ENCODE results near the gene BRD3OS. TPM values are rescaled to one million over a fixed set of nuclear protein-coding genes. Genes with fewer than 3 reads are reported as not detected.
A peak's percentile ranks its signal among the peaks of the same experiment; 100 is the strongest.

The BRD3OS gene, protein sequence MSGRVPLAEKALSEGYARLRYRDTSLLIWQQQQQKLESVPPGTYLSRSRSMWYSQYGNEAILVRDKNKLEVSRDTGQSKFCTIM
- polyA plus RNA-seq (2013, experiment 1 of 2), result 23.6 TPM
- polyA plus RNA-seq (2013, experiment 2 of 2), result 26.5 TPM

GRCh38 chr9:134024828-134025605, at the start of gene BRD3OS:
BRD3OS (plus strand) TSS chr9:134025481; CDS start chr9:134026748, 1,267 bp downstream.
- H3K79me1 ChIP-seq (replicated peaks; ENCODE audit: low read length, poor library complexity, severe bottlenecking), result peaks cover 20% of the 10 kb centered on the region
- H3K4me1 ChIP-seq (ENCODE audit: control insufficient read depth, insufficient read depth, low read depth, low read length), result peaks cover 11% of the 10 kb centered on the region
- H3K4me2 ChIP-seq (ENCODE audit: low read length, poor library complexity, severe bottlenecking), result peak within 1 kb of the TSS; percentile 67
- H3K18ac ChIP-seq (ENCODE audit: low read depth in 1 of 2, low read length in 2 of 2), result peak within 1 kb of the TSS; percentile 67 to 71
- peak within 1 kb of the TSS in 1 of 2 experiments; percentile 78 for H3K14ac ChIP-seq (ENCODE audit: low read length in 2 of 2)
- H3K27me3 ChIP-seq (ENCODE audit: control insufficient read depth in 1 of 2, insufficient read depth in 1 of 2, low read length in 2 of 2), result no peaks in the 10 kb centered on the region
- peak within 1 kb of the TSS; percentile 19 for H4K8ac ChIP-seq (ENCODE audit: low read length)
- WGBS, result 2% methylated on average over 41 of the region's 43 CpGs
- H3K9me3 ChIP-seq (ENCODE audit: control insufficient read depth, low read length), result no peaks in the 10 kb centered on the region
- H2BK5ac ChIP-seq (ENCODE audit: low read depth, low read length, poor library complexity, severe bottlenecking), result no peak within 1 kb of the TSS
- no peak within 1 kb of the TSS for H3K4ac ChIP-seq (ENCODE audit: low read depth in 1 of 2, low read length in 2 of 2)
- peak within 1 kb of the TSS; percentile 83 for H2AFZ ChIP-seq (ENCODE audit: low read depth, low read length)
- no peak within 1 kb of the TSS for H2AK5ac ChIP-seq (ENCODE audit: low read length, severe bottlenecking)
- H3K23ac ChIP-seq (ENCODE audit: low read length in 2 of 2), result peak within 1 kb of the TSS in 1 of 2 experiments; percentile 34
- H3K27ac ChIP-seq (ENCODE audit: low read length, poor library complexity, severe bottlenecking), result peak within 1 kb of the TSS; percentile 46
- peak within 1 kb of the TSS in 1 of 2 experiments; percentile 6 for H2BK12ac ChIP-seq (ENCODE audit: low read length in 2 of 2)
- peaks cover 30 to 34% of the 10 kb centered on the region in 2 experiments for H3K36me3 ChIP-seq (ENCODE audit: control insufficient read depth in 1 of 2, insufficient read depth in 2 of 2, low read depth in 1 of 2, low read length in 2 of 2)
- H3K9ac ChIP-seq (ENCODE audit: low read length), result peak within 1 kb of the TSS; percentile 89
- no peak within 1 kb of the TSS for H2BK15ac ChIP-seq (ENCODE audit: low read depth, poor library complexity, severe bottlenecking)
- H2BK120ac ChIP-seq (ENCODE audit: low read depth, low read length), result peak within 1 kb of the TSS; percentile 27
- peak; percentile 100 for DNase-seq
- H3K4me3 ChIP-seq (ENCODE audit: insufficient read depth in 1 of 2, low read depth in 1 of 2, low read length in 2 of 2), result peak within 1 kb of the TSS; percentile 87 to 89
- no peak within 1 kb of the TSS for H4K91ac ChIP-seq (ENCODE audit: low read length)

DNA sequence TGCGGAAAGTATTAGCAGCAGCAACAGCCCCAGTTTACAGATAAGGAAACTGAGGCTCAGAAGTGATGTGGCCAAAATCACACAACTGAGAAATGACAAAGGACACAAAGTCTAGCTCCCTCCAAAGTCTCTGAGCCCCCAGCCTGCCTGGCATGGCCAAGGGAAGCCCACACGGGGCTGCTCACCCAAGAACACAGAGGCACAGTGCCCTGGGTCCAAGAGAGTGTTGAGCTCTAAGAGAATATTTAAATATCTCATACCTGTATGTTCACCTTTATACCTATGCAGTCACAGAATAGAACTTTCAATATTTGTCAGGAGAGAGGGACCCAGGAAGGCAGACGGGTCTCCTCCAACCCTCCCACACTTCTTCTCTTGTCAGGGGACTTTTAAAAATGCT, 49.8 kb upstream of the BRD3OS start:
- H2AFZ ChIP-seq (ENCODE audit: low read depth, low read length), result no peak overlapping the region
- H4K8ac ChIP-seq (ENCODE audit: low read length), result no peak overlapping the region
- H2BK120ac ChIP-seq (ENCODE audit: low read depth, low read length), result no peak overlapping the region
- no peak overlapping the region for H3K4me2 ChIP-seq (ENCODE audit: low read length, poor library complexity, severe bottlenecking)
- no peak overlapping the region for H3K4ac ChIP-seq (ENCODE audit: low read depth in 1 of 2, low read length in 2 of 2)
- H4K91ac ChIP-seq (ENCODE audit: low read length), result no peak overlapping the region
- H2BK12ac ChIP-seq (ENCODE audit: low read length in 2 of 2), result no peak overlapping the region
- no peak overlapping the region for H2BK15ac ChIP-seq (ENCODE audit: low read depth, poor library complexity, severe bottlenecking)
- peaks cover 0 to 47% of the 10 kb centered on the region in 2 experiments for H3K36me3 ChIP-seq (ENCODE audit: control insufficient read depth in 1 of 2, insufficient read depth in 2 of 2, low read depth in 1 of 2, low read length in 2 of 2)
- H2AK5ac ChIP-seq (ENCODE audit: low read length, severe bottlenecking), result no peak overlapping the region
- DNase-seq, result no peak
- H3K4me3 ChIP-seq (ENCODE audit: insufficient read depth in 1 of 2, low read depth in 1 of 2, low read length in 2 of 2), result no peak overlapping the region
- no peak overlapping the region for H3K18ac ChIP-seq (ENCODE audit: low read depth in 1 of 2, low read length in 2 of 2)
- H3K4me1 ChIP-seq (ENCODE audit: control insufficient read depth, insufficient read depth, low read depth, low read length), result peaks cover 84% of the 10 kb centered on the region
- H3K79me1 ChIP-seq (replicated peaks; ENCODE audit: low read length, poor library complexity, severe bottlenecking), result peaks cover 3% of the 10 kb centered on the region
- H3K27ac ChIP-seq (ENCODE audit: low read length, poor library complexity, severe bottlenecking), result no peak overlapping the region
- H2BK5ac ChIP-seq (ENCODE audit: low read depth, low read length, poor library complexity, severe bottlenecking), result no peak overlapping the region
- no peak overlapping the region for H3K9ac ChIP-seq (ENCODE audit: low read length)
- WGBS, result 94% methylated on average over 2 of the region's 3 CpGs
- no peaks in the 10 kb centered on the region for H3K27me3 ChIP-seq (ENCODE audit: control insufficient read depth in 1 of 2, insufficient read depth in 1 of 2, low read length in 2 of 2)
- H3K14ac ChIP-seq (ENCODE audit: low read length in 2 of 2), result no peak overlapping the region
- no peaks in the 10 kb centered on the region for H3K9me3 ChIP-seq (ENCODE audit: control insufficient read depth, low read length)
- no peak overlapping the region for H3K23ac ChIP-seq (ENCODE audit: low read length in 2 of 2)

DNA sequence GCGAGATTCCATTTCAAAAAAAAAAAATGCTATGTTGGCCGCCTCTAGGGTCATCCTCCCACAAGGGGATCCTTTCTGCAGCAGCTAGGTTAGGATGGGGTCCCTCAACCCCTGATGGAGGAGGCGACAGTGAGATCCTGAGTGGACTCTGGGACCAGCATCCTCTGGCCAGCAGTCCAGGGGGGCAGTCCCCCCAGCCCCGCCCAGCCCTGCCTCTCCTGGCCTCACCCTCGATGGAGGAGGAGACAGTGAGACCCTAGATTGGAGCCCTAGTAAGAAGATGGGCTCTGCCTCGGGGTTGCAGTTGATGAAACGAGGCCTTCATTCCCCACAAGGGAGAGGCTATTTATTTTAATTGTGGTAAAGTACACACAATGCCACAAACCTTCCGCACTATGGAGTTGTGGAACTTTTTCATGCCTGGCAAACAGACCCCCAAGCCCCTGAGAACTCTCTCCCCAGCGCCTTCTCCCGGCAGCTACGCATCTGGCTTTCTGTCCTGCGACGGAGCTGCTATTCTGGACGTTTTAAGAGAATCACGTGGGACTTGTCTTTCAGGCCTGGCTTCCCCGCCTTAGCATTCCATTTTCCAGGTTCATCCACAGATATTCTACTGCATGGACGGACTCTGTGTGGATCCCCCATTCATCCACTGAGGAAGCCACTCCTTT, 49.0 kb upstream of the BRD3OS start:
- Histone ChIP-seq H2AFZ (ENCODE audit: low read depth, low read length) (no peak overlapping the region), H3K36me3 (ENCODE audit: control insufficient read depth in 1 of 2, insufficient read depth in 2 of 2, low read depth in 1 of 2, low read length in 2 of 2) (peaks cover 0 to 54% of the 10 kb centered on the region in 2 experiments), H2BK12ac (ENCODE audit: low read length in 2 of 2) (no peak overlapping the region), H4K8ac (ENCODE audit: low read length) (no peak overlapping the region), H3K4me2 (ENCODE audit: low read length, poor library complexity, severe bottlenecking) (no peak overlapping the region), H3K79me1 (replicated peaks; ENCODE audit: low read length, poor library complexity, severe bottlenecking) (peaks cover 3% of the 10 kb centered on the region), H3K9me3 (ENCODE audit: control insufficient read depth, low read length) (no peaks in the 10 kb centered on the region), H3K23ac (ENCODE audit: low read length in 2 of 2) (no peak overlapping the region), H4K91ac (ENCODE audit: low read length) (no peak overlapping the region), H3K18ac (ENCODE audit: low read depth in 1 of 2, low read length in 2 of 2) (no peak overlapping the region), H3K27me3 (ENCODE audit: control insufficient read depth in 1 of 2, insufficient read depth in 1 of 2, low read length in 2 of 2) (no peaks in the 10 kb centered on the region), H3K4me3 (ENCODE audit: insufficient read depth in 1 of 2, low read depth in 1 of 2, low read length in 2 of 2) (no peak overlapping the region), H2BK15ac (ENCODE audit: low read depth, poor library complexity, severe bottlenecking) (no peak overlapping the region), H2AK5ac (ENCODE audit: low read length, severe bottlenecking) (no peak overlapping the region), H2BK120ac (ENCODE audit: low read depth, low read length) (no peak overlapping the region), H3K4me1 (ENCODE audit: control insufficient read depth, insufficient read depth, low read depth, low read length) (peaks cover 86% of the 10 kb centered on the region), H3K14ac (ENCODE audit: low read length in 2 of 2) (no peak overlapping the region), H3K9ac (ENCODE audit: low read length) (no peak overlapping the region), H3K27ac (ENCODE audit: low read length, poor library complexity, severe bottlenecking) (no peak overlapping the region), H3K4ac (ENCODE audit: low read depth in 1 of 2, low read length in 2 of 2) (no peak overlapping the region), H2BK5ac (ENCODE audit: low read depth, low read length, poor library complexity, severe bottlenecking) (no peak overlapping the region)
- no peak for DNase-seq
- 97% methylated on average over 16 of the region's 17 CpGs for WGBS

DNA sequence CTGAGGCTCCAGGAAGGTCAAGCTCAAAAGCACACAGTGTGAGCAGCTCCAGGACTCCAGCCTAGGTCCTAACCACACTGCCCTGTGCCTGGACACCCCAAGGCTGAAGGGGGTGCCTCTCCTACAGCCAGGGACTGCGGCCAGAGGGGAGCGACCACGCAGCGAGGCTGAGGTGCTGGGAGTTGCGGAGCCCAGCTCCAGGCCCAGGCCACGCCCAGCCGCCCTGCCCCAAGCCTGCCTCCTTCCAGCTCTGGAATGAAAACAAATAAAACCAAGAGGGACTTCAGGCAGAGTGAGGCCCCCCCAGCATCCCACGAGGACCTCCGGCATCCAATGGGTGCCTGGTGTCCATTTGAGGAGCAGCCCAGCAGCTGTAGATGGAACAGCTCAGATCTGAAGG, 48.4 kb upstream of the BRD3OS start:
- Histone ChIP-seq H3K79me1 (replicated peaks; ENCODE audit: low read length, poor library complexity, severe bottlenecking) (peaks cover 3% of the 10 kb centered on the region), H4K8ac (ENCODE audit: low read length) (no peak overlapping the region), H4K91ac (ENCODE audit: low read length) (no peak overlapping the region), H3K14ac (ENCODE audit: low read length in 2 of 2) (peak overlapping the region in 1 of 2 experiments; percentile 1), H3K9ac (ENCODE audit: low read length) (no peak overlapping the region), H2BK15ac (ENCODE audit: low read depth, poor library complexity, severe bottlenecking) (no peak overlapping the region), H3K4me2 (ENCODE audit: low read length, poor library complexity, severe bottlenecking) (no peak overlapping the region), H2BK12ac (ENCODE audit: low read length in 2 of 2) (no peak overlapping the region), H3K23ac (ENCODE audit: low read length in 2 of 2) (no peak overlapping the region), H2AK5ac (ENCODE audit: low read length, severe bottlenecking) (no peak overlapping the region), H2AFZ (ENCODE audit: low read depth, low read length) (no peak overlapping the region), H2BK5ac (ENCODE audit: low read depth, low read length, poor library complexity, severe bottlenecking) (no peak overlapping the region), H3K4me3 (ENCODE audit: insufficient read depth in 1 of 2, low read depth in 1 of 2, low read length in 2 of 2) (no peak overlapping the region), H3K4me1 (ENCODE audit: control insufficient read depth, insufficient read depth, low read depth, low read length) (peaks cover 85% of the 10 kb centered on the region), H3K27ac (ENCODE audit: low read length, poor library complexity, severe bottlenecking) (no peak overlapping the region), H3K4ac (ENCODE audit: low read depth in 1 of 2, low read length in 2 of 2) (no peak overlapping the region), H3K9me3 (ENCODE audit: control insufficient read depth, low read length) (no peaks in the 10 kb centered on the region), H3K27me3 (ENCODE audit: control insufficient read depth in 1 of 2, insufficient read depth in 1 of 2, low read length in 2 of 2) (no peaks in the 10 kb centered on the region), H2BK120ac (ENCODE audit: low read depth, low read length) (no peak overlapping the region), H3K18ac (ENCODE audit: low read depth in 1 of 2, low read length in 2 of 2) (no peak overlapping the region), H3K36me3 (ENCODE audit: control insufficient read depth in 1 of 2, insufficient read depth in 2 of 2, low read depth in 1 of 2, low read length in 2 of 2) (peaks cover 0 to 56% of the 10 kb centered on the region in 2 experiments)
- whole genome bisulfite sequencing, result 90% methylated on average over 9 of the region's 9 CpGs
- no peak for DNase-seq
